Neutrophil (primary cell): ENCODE results near the gene ATP2C2.

Experiments used
- H3K27ac ChIP-seq: fragments of 200-600 bp; sonication (generic); 2 replicates; pipeline ENCODE4 v1.5.1; 2016; ENCODE audit warnings: mild to moderate bottlenecking, moderate library complexity
- H3K27me3 ChIP-seq: fragments of 200-600 bp; sonication (generic); 2 replicates; pipeline ENCODE4 v1.6.0; 2016; ENCODE audit warnings: mild to moderate bottlenecking
- H3K36me3 ChIP-seq: fragments of 200-600 bp; sonication (generic); 2 replicates; pipeline ENCODE4 v1.5.1; 2017
- H3K4me1 ChIP-seq, 2 experiments: fragments of 200-600 bp in 1 of 2; sonication (generic) in 1 of 2; 1 replicate in 1 of 2; 2 replicates in 1 of 2; pipeline versions ENCODE4 v1.5.1 to v1.6.1; 2013 to 2016; ENCODE audit warnings: low read depth in 1 of 2, low read length in 1 of 2, mild to moderate bottlenecking in 1 of 2, moderate library complexity in 1 of 2; ENCODE audit not compliant: control insufficient read depth in 1 of 2, insufficient read depth in 1 of 2
- H3K4me3 ChIP-seq, 2 experiments: fragments of 200-600 bp in 1 of 2; sonication (generic) in 1 of 2; 1 replicate in 1 of 2; 2 replicates in 1 of 2; pipeline ENCODE4 v1.5.1; 2013 to 2016; ENCODE audit warnings: low read depth in 1 of 2, low read length in 1 of 2, mild to moderate bottlenecking in 1 of 2, moderate library complexity in 1 of 2
- H3K9me3 ChIP-seq: fragments of 200-600 bp; sonication (generic); 2 replicates; pipeline ENCODE4 v1.5.1; 2016
- TF ChIP-seq, protein P1 (sequence below): fragments of 200-600 bp; sonication (generic); IDR thresholded peaks from 2 replicates; pipeline ENCODE4 v1.5.1; 2016; ENCODE audit warnings: antibody characterized with exemption

The ATP2C2 gene

DNA sequence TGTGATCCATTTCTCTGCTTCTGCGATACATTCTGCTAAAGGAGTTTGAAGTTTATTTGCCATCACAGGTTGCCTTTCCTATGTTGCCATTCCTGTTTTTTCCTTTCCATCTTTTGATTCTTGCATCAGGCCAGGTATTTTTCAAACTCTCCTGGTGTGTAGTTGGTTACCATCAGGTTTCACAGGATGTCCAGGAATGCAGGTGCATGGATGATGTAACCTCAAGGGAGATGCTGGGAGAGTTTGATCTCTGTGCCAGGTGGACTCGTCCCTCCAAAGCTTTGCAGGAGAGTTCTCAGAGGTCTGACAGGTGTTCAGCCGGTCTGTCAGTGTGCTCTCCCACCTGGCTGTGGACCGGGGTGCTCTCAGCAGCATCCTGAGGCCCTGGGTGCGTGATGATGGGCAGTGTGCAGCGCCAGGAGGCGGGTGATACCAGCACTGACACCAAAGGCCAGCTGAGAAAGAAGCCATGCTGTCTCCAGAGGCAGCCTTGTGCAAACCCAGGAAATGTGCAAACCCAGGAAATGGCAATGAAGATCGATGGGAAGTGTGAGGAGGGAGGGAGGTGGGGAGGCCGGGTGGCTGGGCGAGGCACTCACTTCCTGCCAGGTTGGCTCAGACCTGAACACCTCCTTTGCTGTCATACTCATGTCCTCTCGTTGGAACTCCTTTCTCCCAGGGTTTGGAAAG lies 1.7 kb downstream of the ATP2C2 start:
- Histone ChIP-seq H3K36me3 (no peaks in the 10 kb centered on the region), H3K4me1 (peaks cover 79 to 86% of the 10 kb centered on the region in 2 experiments), H3K4me3 (peak overlapping the region in 1 of 2 experiments; percentile 37), H3K27me3 (peaks cover 15% of the 10 kb centered on the region), H3K27ac (peak overlapping the region; percentile 63), H3K9me3 (no peaks in the 10 kb centered on the region)
- TF ChIP-seq, protein P1, sequence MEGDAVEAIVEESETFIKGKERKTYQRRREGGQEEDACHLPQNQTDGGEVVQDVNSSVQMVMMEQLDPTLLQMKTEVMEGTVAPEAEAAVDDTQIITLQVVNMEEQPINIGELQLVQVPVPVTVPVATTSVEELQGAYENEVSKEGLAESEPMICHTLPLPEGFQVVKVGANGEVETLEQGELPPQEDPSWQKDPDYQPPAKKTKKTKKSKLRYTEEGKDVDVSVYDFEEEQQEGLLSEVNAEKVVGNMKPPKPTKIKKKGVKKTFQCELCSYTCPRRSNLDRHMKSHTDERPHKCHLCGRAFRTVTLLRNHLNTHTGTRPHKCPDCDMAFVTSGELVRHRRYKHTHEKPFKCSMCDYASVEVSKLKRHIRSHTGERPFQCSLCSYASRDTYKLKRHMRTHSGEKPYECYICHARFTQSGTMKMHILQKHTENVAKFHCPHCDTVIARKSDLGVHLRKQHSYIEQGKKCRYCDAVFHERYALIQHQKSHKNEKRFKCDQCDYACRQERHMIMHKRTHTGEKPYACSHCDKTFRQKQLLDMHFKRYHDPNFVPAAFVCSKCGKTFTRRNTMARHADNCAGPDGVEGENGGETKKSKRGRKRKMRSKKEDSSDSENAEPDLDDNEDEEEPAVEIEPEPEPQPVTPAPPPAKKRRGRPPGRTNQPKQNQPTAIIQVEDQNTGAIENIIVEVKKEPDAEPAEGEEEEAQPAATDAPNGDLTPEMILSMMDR: no peak

GRCh38 chr16:84370723-84371552 lies 2.6 kb downstream of the ATP2C2 start:
- TF ChIP-seq, protein P1: no peak

DNA sequence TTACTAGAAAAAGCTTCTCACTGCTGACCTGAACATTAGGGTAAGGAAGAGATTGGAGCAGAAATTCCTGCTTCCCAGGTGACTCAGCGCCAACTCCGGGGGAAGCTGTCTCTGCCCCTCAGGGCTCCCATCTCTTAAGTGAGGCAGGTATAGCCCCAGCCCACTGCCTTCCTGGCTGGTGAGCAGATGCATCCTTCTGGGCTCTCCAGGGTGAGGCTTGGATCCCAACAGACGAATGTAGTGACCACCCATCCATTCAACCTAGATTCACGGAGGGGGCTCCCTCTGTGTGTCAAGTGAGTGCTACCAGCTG lies 3.2 kb downstream of the ATP2C2 start:
- no peak overlapping the region for H3K4me3 ChIP-seq
- no peaks in the 10 kb centered on the region for H3K9me3 ChIP-seq
- H3K27me3 ChIP-seq: peaks cover 15% of the 10 kb centered on the region
- TF ChIP-seq, protein P1: no peak
- H3K36me3 ChIP-seq: no peaks in the 10 kb centered on the region
- H3K27ac ChIP-seq: peak overlapping the region; percentile 63
- H3K4me1 ChIP-seq: peaks cover 84 to 88% of the 10 kb centered on the region in 2 experiments

More at GRCh38 chr16:84370723-84371552, 2.6 kb downstream of the ATP2C2 start:
- peaks cover 85 to 91% of the 10 kb centered on the region in 2 experiments for H3K4me1 ChIP-seq
- no peak overlapping the region for H3K4me3 ChIP-seq
- peak overlapping the region; percentile 63 for H3K27ac ChIP-seq
- H3K36me3 ChIP-seq: no peaks in the 10 kb centered on the region
- H3K9me3 ChIP-seq: no peaks in the 10 kb centered on the region
- peaks cover 15% of the 10 kb centered on the region for H3K27me3 ChIP-seq

- H3K27ac ChIP-seq: peak overlapping the region; percentile 60
- H3K4me3 ChIP-seq: no peak overlapping the region
- H3K36me3 ChIP-seq: no peaks in the 10 kb centered on the region
- H3K9me3 ChIP-seq: no peaks in the 10 kb centered on the region
- H3K27me3 ChIP-seq: peaks cover 2% of the 10 kb centered on the region
- TF ChIP-seq, protein P1: no peak
- peaks cover 59 to 67% of the 10 kb centered on the region in 2 experiments for H3K4me1 ChIP-seq
These were observed 5.7 kb downstream of the ATP2C2 start for GRCh38 chr16:84373907-84374489.

DNA sequence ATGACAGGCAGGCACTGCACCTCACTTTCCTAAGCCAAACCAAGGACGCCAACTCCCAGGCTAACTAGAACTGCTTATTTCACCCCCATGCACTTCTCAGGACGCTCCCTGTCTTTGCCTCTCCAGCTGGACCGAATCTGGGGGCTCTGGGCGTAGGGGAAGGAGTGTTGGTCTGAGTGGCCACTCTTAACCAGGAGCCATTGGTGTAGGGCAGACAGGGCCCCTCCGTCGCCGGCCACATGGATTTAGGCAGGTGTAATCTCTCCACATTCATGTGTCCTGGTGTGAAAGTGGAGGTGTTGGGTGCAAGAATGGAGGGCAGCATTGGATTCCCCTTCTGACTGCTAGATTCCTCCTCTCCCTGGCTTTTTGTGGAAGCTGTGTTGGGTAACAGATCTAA lies 9.8 kb downstream of the ATP2C2 start:
- peaks cover 31 to 40% of the 10 kb centered on the region in 2 experiments for H3K4me1 ChIP-seq
- H3K27me3 ChIP-seq: no peaks in the 10 kb centered on the region
- no peaks in the 10 kb centered on the region for H3K36me3 ChIP-seq
- H3K9me3 ChIP-seq: no peaks in the 10 kb centered on the region
- TF ChIP-seq, protein P1: no peak
- H3K27ac ChIP-seq: no peak overlapping the region
- no peak overlapping the region for H3K4me3 ChIP-seq
